ENCODE data around the gene MGAT5. TPM values are rescaled to one million over a fixed set of nuclear protein-coding genes. Genes with fewer than 3 reads are reported as not detected.

The MGAT5 gene
- total RNA-seq, 1 donor from 2014 or later: 36.8 TPM

DNA sequence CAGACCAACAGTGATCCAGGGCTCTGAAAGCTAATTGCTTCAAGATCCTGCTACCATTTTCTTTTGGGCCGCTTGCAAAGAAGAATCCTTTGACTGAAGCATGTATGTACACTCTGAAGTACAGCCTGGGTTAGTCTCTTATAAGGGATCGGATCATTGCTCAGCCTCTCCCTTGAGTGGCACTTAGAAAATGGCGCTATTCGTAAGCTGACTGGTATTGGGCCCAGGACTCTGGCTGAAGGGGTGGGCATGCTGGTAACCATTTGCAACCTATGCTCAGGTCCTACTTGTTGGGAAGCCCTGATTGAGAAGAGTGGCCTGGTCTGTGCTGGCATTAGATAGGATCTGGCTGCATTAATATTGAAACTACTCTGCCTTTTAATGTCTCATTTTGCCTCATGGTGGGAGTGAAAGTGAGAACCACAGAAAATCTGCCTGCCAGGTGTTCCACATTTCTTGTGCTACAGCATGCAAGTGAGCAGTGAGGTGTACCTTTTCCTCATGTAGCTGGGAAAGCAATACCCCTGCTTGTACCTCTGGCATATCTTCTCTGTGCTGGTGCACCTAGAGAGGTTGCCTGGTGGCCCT lies 661 bp upstream of the MGAT5 start:
- no peak overlapping the region for H3K4me3 Mint-ChIP-seq
- H3K36me3 Mint-ChIP-seq (ENCODE audit: low read depth): no peaks in the 10 kb centered on the region
- DNase-seq (ENCODE audit: low read depth, low spot score): no peak
- no peaks in the 10 kb centered on the region for H3K27me3 Mint-ChIP-seq (ENCODE audit: low read depth)
- no peak overlapping the region for H3K27ac Mint-ChIP-seq (ENCODE audit: unreplicated experiment)
- peaks cover 28% of the 10 kb centered on the region for H3K4me1 Mint-ChIP-seq
- TF ChIP-seq, protein P1, sequence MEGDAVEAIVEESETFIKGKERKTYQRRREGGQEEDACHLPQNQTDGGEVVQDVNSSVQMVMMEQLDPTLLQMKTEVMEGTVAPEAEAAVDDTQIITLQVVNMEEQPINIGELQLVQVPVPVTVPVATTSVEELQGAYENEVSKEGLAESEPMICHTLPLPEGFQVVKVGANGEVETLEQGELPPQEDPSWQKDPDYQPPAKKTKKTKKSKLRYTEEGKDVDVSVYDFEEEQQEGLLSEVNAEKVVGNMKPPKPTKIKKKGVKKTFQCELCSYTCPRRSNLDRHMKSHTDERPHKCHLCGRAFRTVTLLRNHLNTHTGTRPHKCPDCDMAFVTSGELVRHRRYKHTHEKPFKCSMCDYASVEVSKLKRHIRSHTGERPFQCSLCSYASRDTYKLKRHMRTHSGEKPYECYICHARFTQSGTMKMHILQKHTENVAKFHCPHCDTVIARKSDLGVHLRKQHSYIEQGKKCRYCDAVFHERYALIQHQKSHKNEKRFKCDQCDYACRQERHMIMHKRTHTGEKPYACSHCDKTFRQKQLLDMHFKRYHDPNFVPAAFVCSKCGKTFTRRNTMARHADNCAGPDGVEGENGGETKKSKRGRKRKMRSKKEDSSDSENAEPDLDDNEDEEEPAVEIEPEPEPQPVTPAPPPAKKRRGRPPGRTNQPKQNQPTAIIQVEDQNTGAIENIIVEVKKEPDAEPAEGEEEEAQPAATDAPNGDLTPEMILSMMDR (conservative IDR thresholded peaks at IDR 0.05): no peak
- no peaks in the 10 kb centered on the region for H3K9me3 Mint-ChIP-seq

DNA sequence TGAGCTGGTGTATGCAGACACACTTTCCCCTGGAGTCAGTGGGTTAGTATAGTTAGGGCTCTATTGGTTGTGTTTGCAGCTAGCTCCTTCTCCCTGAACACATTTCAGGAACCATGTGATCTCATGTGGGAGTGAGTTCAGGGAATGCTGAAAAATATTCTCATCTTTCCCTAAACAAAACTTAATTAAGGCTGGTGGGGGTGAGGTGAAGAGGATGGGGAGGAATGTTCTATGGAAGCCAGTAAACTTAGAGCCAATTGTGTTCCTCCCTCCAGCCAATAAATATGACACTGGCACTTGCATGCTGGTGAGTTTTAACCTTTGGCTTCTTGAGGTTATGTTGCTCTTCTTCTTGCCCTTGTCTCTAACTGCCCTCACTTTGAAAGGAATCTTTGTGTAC lies 952 bp downstream of the MGAT5 start:
- H3K27me3 Mint-ChIP-seq (ENCODE audit: low read depth): no peaks in the 10 kb centered on the region
- TF ChIP-seq, protein P1 (conservative IDR thresholded peaks at IDR 0.05): no peak
- no peaks in the 10 kb centered on the region for H3K36me3 Mint-ChIP-seq (ENCODE audit: low read depth)
- no peak overlapping the region for H3K27ac Mint-ChIP-seq (ENCODE audit: unreplicated experiment)
- no peak for DNase-seq (ENCODE audit: low read depth, low spot score)
- H3K9me3 Mint-ChIP-seq: no peaks in the 10 kb centered on the region
- H3K4me3 Mint-ChIP-seq: no peak overlapping the region
- H3K4me1 Mint-ChIP-seq: peaks cover 38% of the 10 kb centered on the region

GRCh38 chr2:134256956-134257355 lies 3.1 kb downstream of the MGAT5 start:
- TF ChIP-seq, protein P1 (conservative IDR thresholded peaks at IDR 0.05): no peak
- no peaks in the 10 kb centered on the region for H3K36me3 Mint-ChIP-seq (ENCODE audit: low read depth)
- no peak overlapping the region for H3K27ac Mint-ChIP-seq (ENCODE audit: unreplicated experiment)
- no peaks in the 10 kb centered on the region for H3K27me3 Mint-ChIP-seq (ENCODE audit: low read depth)
- peaks cover 31% of the 10 kb centered on the region for H3K4me1 Mint-ChIP-seq
- no peak for DNase-seq (ENCODE audit: low read depth, low spot score)
- no peak overlapping the region for H3K4me3 Mint-ChIP-seq
- no peaks in the 10 kb centered on the region for H3K9me3 Mint-ChIP-seq

GRCh38 chr2:134257509-134257908 lies 3.6 kb downstream of the MGAT5 start:
- Mint-ChIP-seq H3K4me3 (no peak overlapping the region), H3K27me3 (ENCODE audit: low read depth) (no peaks in the 10 kb centered on the region), H3K9me3 (no peaks in the 10 kb centered on the region), H3K36me3 (ENCODE audit: low read depth) (no peaks in the 10 kb centered on the region), H3K27ac (ENCODE audit: unreplicated experiment) (no peak overlapping the region), H3K4me1 (peaks cover 25% of the 10 kb centered on the region)
- TF ChIP-seq, protein P1 (conservative IDR thresholded peaks at IDR 0.05): no peak
- DNase-seq (ENCODE audit: low read depth, low spot score): no peak

DNA sequence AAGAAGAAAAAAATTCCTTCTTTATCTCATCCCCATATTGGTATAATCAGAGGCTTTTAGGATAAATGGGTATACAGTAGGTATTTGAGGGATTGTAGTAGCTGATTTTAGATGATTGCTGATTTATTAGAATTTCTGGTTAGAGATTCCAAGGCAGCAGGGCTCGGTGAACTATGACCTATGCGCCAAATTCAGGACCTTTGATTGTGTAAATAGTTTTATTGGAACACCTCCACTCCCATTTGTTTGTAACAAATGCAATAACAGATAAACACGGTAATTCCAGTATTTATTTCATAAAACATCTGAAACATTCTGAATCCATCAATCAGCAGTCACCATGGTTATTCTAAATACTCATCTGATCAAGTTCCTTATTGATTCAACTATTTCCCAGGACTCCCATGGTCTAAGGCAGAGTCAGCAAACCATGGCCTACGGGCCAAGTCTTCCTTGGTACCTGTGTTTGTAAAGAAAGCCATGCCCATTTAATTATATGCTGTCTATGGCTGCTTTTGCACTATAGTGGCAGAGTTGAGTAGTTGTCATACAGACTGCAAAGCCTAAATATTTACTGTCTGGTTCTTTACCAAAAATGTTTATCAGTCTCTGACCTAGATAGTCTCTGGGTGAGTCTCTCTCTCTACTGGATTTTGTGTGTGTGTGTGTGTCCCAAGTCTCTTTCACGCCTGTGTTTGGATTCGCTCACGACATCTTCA lies 4.3 kb downstream of the MGAT5 start:
- Mint-ChIP-seq H3K4me3 (no peak overlapping the region), H3K4me1 (peaks cover 25% of the 10 kb centered on the region), H3K9me3 (no peaks in the 10 kb centered on the region), H3K36me3 (ENCODE audit: low read depth) (no peaks in the 10 kb centered on the region), H3K27me3 (ENCODE audit: low read depth) (no peaks in the 10 kb centered on the region), H3K27ac (ENCODE audit: unreplicated experiment) (no peak overlapping the region)
- TF ChIP-seq, protein P1 (conservative IDR thresholded peaks at IDR 0.05): no peak
- DNase-seq (ENCODE audit: low read depth, low spot score): no peak
